SK-N-SH (cell line): ENCODE measurements around the gene C2CD3. TPM values are rescaled to one million over a fixed set of nuclear protein-coding genes. Genes with fewer than 3 reads are reported as not detected.
"Not testable (repeated sequence)": the region's sequence is repeated elsewhere in the genome, so short reads cannot be mapped to it uniquely, and the experiment has no call there.

ENCODE experiments used
- CTCF ChIA-PET: fragments of 300-600, 350-600 bp; formaldehyde crosslinking; extraction: SDS; loops from one replicate; lab custom pipeline; 2021; lab: Yijun Ruan, JAX
- POLR2A ChIA-PET: fragments of 350-600 bp; sonication (Branson Sonifier 250); formaldehyde crosslinking; extraction: SDS; loops from one replicate; lab custom pipeline; 2020; ENCODE audit warnings: antibody characterized with exemption, inconsistent platforms; lab: Yijun Ruan, JAX
- DNase-seq: peaks from one replicate; pipeline ENCODE4 v3.0.0; 2012
- H2AFZ ChIP-seq: fragments of 200-600 bp; sonication (generic); 2 replicates; pipeline ENCODE4 v1.8.1; 2016; ENCODE audit warnings: antibody characterized with exemption, mild to moderate bottlenecking, low read depth
- H3F3A ChIP-seq: fragments of 200-600 bp; sonication (generic); replicated peaks from 2 replicates; pipeline ENCODE3; 2016; ENCODE audit warnings: antibody characterized with exemption, mild to moderate bottlenecking; ENCODE audit not compliant: insufficient read depth
- H3K27ac ChIP-seq, 2 experiments: fragments of 200-500 bp in 1 of 2; fragments of 200-600 bp in 1 of 2; sonication (Bioruptor generic) in 1 of 2; sonication (generic), shearing (Covaris generic) in 1 of 2; 2 replicates each; pipeline versions ENCODE4 v1.5.1 to v1.6.1; 2014 to 2016; ENCODE audit warnings: low read depth in 2 of 2, inconsistent platforms in 1 of 2, low read length in 1 of 2, mild to moderate bottlenecking in 1 of 2, mixed read lengths in 1 of 2
- H3K27me3 ChIP-seq: fragments of 200-600 bp; sonication (generic), shearing (Covaris generic); 2 replicates; pipeline ENCODE4 v1.6.1; 2016; ENCODE audit warnings: mixed run types; ENCODE audit not compliant: insufficient read depth
- H3K36me3 ChIP-seq, 2 experiments: fragments of 200-500 bp in 1 of 2; fragments of 200-600 bp in 1 of 2; sonication (Bioruptor generic) in 1 of 2; sonication (generic) in 1 of 2; replicated peaks in 1 of 2; 2 replicates each; pipeline versions ENCODE3 to v1.5.1; 2014 to 2016; ENCODE audit warnings: low read length in 1 of 2, mild to moderate bottlenecking in 1 of 2; ENCODE audit not compliant: insufficient read depth in 2 of 2, control insufficient read depth in 1 of 2
- H3K4me1 ChIP-seq, 2 experiments: fragments of 200-500 bp in 1 of 2; fragments of 200-600 bp in 1 of 2; sonication (Bioruptor generic) in 1 of 2; sonication (generic), shearing (Covaris generic) in 1 of 2; 2 replicates each; pipeline versions ENCODE4 v1.5.1 to v1.6.1; 2014 to 2016; ENCODE audit warnings: low read depth in 1 of 2, low read length in 1 of 2, mixed run types in 1 of 2; ENCODE audit not compliant: insufficient read depth in 2 of 2, control insufficient read depth in 1 of 2
- H3K4me2 ChIP-seq: fragments of 200-600 bp; sonication (generic), shearing (Covaris generic); 2 replicates; pipeline ENCODE4 v1.6.1; 2017; ENCODE audit warnings: mixed run types
- H3K4me3 ChIP-seq, 2 experiments: fragments of 200-500 bp in 1 of 2; fragments of 200-600 bp in 1 of 2; sonication (Bioruptor generic) in 1 of 2; sonication (generic), shearing (Covaris generic) in 1 of 2; 2 replicates each; pipeline versions ENCODE4 v1.5.1 to v1.8.1; 2014 to 2016; ENCODE audit warnings: low read depth in 2 of 2, inconsistent platforms in 1 of 2, low read length in 1 of 2, mild to moderate bottlenecking in 1 of 2, mixed read lengths in 1 of 2, moderate library complexity in 1 of 2
- H3K79me2 ChIP-seq: fragments of 200-600 bp; sonication (generic); 2 replicates; pipeline ENCODE4 v1.8.1; 2017; ENCODE audit warnings: mild to moderate bottlenecking; ENCODE audit not compliant: insufficient read depth
- H3K9ac ChIP-seq: fragments of 200-600 bp; sonication (generic); 2 replicates; pipeline ENCODE4 v1.6.1; 2017; ENCODE audit warnings: mixed run types
- H3K9me2 ChIP-seq: fragments of 200-600 bp; sonication (generic); 2 replicates; pipeline ENCODE4 v1.6.1; 2017; ENCODE audit warnings: mixed run types
- H3K9me3 ChIP-seq: fragments of 200-600 bp; sonication (generic); 2 replicates; pipeline ENCODE4 v1.6.1; 2017; ENCODE audit warnings: mixed run types, mild to moderate bottlenecking, moderate library complexity
- H4K20me1 ChIP-seq: fragments of 200-600 bp; sonication (generic); 2 replicates; pipeline ENCODE4 v1.6.1; 2017; ENCODE audit warnings: mild to moderate bottlenecking, mixed run types; ENCODE audit not compliant: insufficient read depth
- FOXJ3 ChIP-seq: sonication (generic); formaldehyde crosslinking; IDR thresholded peaks from 2 replicates; pipeline ENCODE4 v1.5.1; 2020; ENCODE audit warnings: mild to moderate bottlenecking, missing genetic modification reagents
- MEF2A ChIP-seq: IDR thresholded peaks from 2 replicates; pipeline ENCODE4 v1.4.0; 2012; ENCODE audit warnings: low read depth, borderline replicate concordance
- NRF1 ChIP-seq: IDR thresholded peaks from 2 replicates; pipeline ENCODE4 v1.6.1; 2012; ENCODE audit warnings: low read depth, mild to moderate bottlenecking, low read length
- RFX5 ChIP-seq: IDR thresholded peaks from 2 replicates; pipeline ENCODE4 v1.6.1; 2012; ENCODE audit warnings: mild to moderate bottlenecking, improper control_type of control experiment, low read length
- RXRA ChIP-seq: IDR thresholded peaks from 2 replicates; pipeline ENCODE4 v1.4.0; 2012; ENCODE audit warnings: low read depth, mild to moderate bottlenecking, borderline replicate concordance
- TCF12 ChIP-seq: IDR thresholded peaks from 2 replicates; pipeline ENCODE4 v1.4.0; 2012
- YY1 ChIP-seq: IDR thresholded peaks from 2 replicates; pipeline ENCODE4 v1.4.0; 2012; ENCODE audit warnings: low read depth, mild to moderate bottlenecking
- WGBS: methylation state at CpG from one replicate; pipeline ENCODE4 v1.1.6; 2017; ENCODE audit warnings: low lambda C conversion rate; 5-methylcytosine and 5-hydroxymethylcytosine counted together
- polyA plus RNA-seq, 3 experiments: library from polyadenylated mRNA; depleted of rRNA; stranded (reverse); fragments of >200 nt; gene quantifications; 2 replicates each; pipeline ENCODE4 v1.2.3, GENCODE V29; 2012
- TF ChIP-seq, protein P1 (sequence below): IDR thresholded peaks from 2 replicates; pipeline ENCODE4 v1.4.0; 2012; ENCODE audit warnings: low read depth, borderline replicate concordance
- TF ChIP-seq, protein P2 (sequence below): fragments of 150-350 bp; IDR thresholded peaks from 2 replicates; pipeline ENCODE4 v1.6.1; 2016; ENCODE audit warnings: mild to moderate bottlenecking, low read depth, low read length
- TF ChIP-seq, protein P3 (sequence below): IDR thresholded peaks from 2 replicates; pipeline ENCODE4 v1.4.0; 2012; ENCODE audit warnings: low read depth, borderline replicate concordance

The C2CD3 gene
- polyA plus RNA-seq, 1 of the 3 experiments (the other 2 are of a cell fraction): 7.0 TPM

DNA sequence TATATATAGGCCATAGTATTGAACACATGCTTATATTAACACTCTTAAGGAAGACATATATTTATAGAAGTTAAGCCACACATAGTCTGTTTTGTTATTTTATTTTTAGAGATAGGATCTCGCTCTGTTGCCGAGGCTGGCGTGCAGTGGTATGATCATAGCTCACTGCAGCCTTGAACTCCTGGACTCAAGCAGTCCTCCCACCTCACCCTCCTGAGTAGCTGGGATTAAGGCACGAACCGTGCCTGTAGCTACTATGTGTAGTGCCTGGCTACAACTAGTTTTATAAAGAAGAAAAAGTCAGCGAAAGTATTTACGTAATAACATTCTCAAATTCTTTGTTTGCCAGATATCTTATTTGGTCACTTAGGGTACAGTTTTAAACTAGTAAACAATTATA, 182.6 kb downstream of the C2CD3 start:
- H3K27ac ChIP-seq: no peak overlapping the region
- no peak for DNase-seq
- H2AFZ ChIP-seq: no peak overlapping the region
- H3F3A ChIP-seq: no peaks in the 10 kb centered on the region
- no peaks in the 10 kb centered on the region for H3K79me2 ChIP-seq
- no peak overlapping the region for H3K4me3 ChIP-seq
- H3K9me3 ChIP-seq: no peaks in the 10 kb centered on the region
- peaks cover 7 to 8% of the 10 kb centered on the region in 2 experiments; a peak in 2 of 4 replicates for H3K4me1 ChIP-seq
- ChIA-PET CTCF (interaction anchor here (0.8 kb wide), 1 partner anchor 9 kb away, joined by 4 read pairs; no protein-coding TSS in a partner anchor), POLR2A (no interaction called here)
- no peak overlapping the region for H3K4me2 ChIP-seq
- H3K27me3 ChIP-seq: no peaks in the 10 kb centered on the region
- no peak overlapping the region for H3K9ac ChIP-seq
- no peaks in the 10 kb centered on the region for H3K36me3 ChIP-seq
- TF ChIP-seq NRF1 (no peak), RFX5 (no peak), MEF2A (no peak), RXRA (no peak), TCF12 (no peak), YY1 (no peak), FOXJ3 (CRISPR knock-in tag) (no peak)
- TF ChIP-seq, protein P1, sequence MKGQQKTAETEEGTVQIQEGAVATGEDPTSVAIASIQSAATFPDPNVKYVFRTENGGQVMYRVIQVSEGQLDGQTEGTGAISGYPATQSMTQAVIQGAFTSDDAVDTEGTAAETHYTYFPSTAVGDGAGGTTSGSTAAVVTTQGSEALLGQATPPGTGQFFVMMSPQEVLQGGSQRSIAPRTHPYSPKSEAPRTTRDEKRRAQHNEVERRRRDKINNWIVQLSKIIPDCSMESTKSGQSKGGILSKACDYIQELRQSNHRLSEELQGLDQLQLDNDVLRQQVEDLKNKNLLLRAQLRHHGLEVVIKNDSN: no peak
- TF ChIP-seq, protein P2, sequence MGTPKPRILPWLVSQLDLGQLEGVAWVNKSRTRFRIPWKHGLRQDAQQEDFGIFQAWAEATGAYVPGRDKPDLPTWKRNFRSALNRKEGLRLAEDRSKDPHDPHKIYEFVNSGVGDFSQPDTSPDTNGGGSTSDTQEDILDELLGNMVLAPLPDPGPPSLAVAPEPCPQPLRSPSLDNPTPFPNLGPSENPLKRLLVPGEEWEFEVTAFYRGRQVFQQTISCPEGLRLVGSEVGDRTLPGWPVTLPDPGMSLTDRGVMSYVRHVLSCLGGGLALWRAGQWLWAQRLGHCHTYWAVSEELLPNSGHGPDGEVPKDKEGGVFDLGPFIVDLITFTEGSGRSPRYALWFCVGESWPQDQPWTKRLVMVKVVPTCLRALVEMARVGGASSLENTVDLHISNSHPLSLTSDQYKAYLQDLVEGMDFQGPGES: no peak
- TF ChIP-seq, protein P3, sequence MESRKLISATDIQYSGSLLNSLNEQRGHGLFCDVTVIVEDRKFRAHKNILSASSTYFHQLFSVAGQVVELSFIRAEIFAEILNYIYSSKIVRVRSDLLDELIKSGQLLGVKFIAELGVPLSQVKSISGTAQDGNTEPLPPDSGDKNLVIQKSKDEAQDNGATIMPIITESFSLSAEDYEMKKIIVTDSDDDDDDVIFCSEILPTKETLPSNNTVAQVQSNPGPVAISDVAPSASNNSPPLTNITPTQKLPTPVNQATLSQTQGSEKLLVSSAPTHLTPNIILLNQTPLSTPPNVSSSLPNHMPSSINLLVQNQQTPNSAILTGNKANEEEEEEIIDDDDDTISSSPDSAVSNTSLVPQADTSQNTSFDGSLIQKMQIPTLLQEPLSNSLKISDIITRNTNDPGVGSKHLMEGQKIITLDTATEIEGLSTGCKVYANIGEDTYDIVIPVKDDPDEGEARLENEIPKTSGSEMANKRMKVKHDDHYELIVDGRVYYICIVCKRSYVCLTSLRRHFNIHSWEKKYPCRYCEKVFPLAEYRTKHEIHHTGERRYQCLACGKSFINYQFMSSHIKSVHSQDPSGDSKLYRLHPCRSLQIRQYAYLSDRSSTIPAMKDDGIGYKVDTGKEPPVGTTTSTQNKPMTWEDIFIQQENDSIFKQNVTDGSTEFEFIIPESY: no peak
- H4K20me1 ChIP-seq: no peaks in the 10 kb centered on the region
- no peaks in the 10 kb centered on the region for H3K9me2 ChIP-seq
- 81% methylated on average over 7 of the region's 7 CpGs for WGBS

DNA sequence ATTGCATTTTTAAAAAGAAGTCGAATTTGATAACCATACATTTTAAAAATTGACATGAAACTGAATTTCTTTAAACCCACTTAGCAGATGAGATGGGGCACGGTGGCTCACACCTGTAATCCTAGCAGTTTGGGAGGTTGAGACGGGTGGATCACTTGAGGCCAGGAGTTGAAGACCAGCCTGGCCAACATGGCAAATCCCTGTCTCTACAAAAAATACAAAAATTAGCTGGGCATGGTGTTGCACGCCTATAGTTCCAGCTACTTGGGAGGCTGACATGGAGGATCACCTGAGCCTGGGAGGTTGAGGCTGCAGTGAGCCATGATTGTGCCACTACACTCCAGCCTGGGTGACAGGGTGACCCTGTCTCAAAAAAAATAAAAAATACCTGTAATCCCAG, 185.1 kb downstream of the C2CD3 start:
- DNase-seq, H3F3A ChIP-seq, H3K4me2 ChIP-seq, H3K9ac ChIP-seq, H3K79me2 ChIP-seq, H2AFZ ChIP-seq, CTCF ChIA-PET, H4K20me1 ChIP-seq, H3K27ac ChIP-seq, H3K27me3 ChIP-seq, POLR2A ChIA-PET, H3K9me3 ChIP-seq, H3K4me3 ChIP-seq, H3K9me2 ChIP-seq, H3K36me3 ChIP-seq: not testable (repeated sequence)
- 82% methylated on average over 4 of the region's 4 CpGs for WGBS
- H3K4me1 ChIP-seq: peaks cover 7 to 18% of the 10 kb centered on the region in 2 experiments; a peak in 2 of 4 replicates
